ENCODE measurements around the gene A1BG. TPM values are rescaled to one million over a fixed set of nuclear protein-coding genes. Genes with fewer than 3 reads are reported as not detected.

A1BG gene
- total RNA-seq, 4 donors from 2014 or later = 4.8 to 16.8 (median 9.2) TPM

DNA sequence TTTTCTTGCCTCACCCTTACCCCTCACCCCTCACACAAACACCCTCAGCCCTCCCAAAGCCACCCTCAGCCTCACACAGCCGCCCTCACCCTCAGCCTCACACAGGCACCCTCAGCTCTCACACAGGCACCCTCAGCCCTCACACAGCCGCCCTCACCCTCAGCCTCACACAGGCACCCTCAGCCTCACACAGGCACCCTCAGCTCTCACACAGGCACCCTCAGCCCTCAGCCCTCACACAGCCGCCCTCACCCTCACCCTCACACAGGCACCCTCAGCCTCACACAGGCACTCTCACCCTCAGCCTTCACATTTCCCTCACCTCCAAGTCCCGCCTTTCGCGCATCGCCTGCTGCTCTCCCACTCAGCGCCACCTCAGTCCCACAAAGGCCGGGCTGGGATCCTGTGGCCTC lies 26.8 kb downstream of the A1BG start:
- WGBS, 2 donors = 1 to 3% methylated on average over 9 of the region's 9 CpGs
- no peak for DNase-seq (ENCODE audit: low spot score in 2 of 2)
- H3K4me3 ChIP-seq (ENCODE audit: low read depth, poor library complexity, severe bottlenecking) = peak overlapping the region; percentile 69
- TF ChIP-seq POLR2A (IDR thresholded peaks at IDR 0.05) = no peak
- TF ChIP-seq, protein P1, sequence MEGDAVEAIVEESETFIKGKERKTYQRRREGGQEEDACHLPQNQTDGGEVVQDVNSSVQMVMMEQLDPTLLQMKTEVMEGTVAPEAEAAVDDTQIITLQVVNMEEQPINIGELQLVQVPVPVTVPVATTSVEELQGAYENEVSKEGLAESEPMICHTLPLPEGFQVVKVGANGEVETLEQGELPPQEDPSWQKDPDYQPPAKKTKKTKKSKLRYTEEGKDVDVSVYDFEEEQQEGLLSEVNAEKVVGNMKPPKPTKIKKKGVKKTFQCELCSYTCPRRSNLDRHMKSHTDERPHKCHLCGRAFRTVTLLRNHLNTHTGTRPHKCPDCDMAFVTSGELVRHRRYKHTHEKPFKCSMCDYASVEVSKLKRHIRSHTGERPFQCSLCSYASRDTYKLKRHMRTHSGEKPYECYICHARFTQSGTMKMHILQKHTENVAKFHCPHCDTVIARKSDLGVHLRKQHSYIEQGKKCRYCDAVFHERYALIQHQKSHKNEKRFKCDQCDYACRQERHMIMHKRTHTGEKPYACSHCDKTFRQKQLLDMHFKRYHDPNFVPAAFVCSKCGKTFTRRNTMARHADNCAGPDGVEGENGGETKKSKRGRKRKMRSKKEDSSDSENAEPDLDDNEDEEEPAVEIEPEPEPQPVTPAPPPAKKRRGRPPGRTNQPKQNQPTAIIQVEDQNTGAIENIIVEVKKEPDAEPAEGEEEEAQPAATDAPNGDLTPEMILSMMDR (IDR thresholded peaks at IDR 0.05) = no peak
- intact Hi-C loops (cut with DNase I; ENCODE audit: low total_unique reads) = no loop called here

DNA sequence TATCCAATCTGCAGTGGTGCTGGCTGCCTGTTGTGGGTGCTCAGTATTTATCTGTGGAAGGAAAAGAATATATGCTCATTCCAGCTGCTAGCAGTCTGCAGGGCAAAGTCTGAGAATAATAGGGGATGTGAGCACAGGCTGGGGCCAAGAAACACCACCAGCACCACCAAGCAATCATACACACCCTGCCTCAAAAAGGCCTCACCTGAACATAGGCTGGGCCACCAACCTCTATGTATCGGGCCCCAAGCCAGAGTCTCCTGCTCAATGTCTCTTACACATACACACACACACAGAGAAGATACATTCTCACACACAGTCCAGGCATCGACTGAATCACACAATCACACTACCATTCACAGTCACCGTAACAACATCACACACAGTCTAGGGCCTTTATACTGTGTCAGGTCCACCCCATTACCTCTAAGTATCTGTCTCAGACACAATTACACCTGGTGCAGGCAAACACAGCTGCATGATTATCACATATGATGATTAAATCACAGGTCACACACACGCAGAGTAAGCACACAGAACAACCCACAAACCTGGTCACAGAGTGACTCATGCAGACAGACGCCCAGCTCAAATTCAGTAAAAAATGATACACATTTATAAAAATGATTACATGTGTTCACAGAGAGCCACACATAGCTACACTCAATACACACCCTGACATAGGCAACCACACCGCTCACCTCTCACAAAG lies 27.8 kb downstream of the A1BG start:
- no peak overlapping the region for H3K4me3 ChIP-seq (ENCODE audit: low read depth, poor library complexity, severe bottlenecking)
- WGBS, 2 donors = 76 to 77% methylated on average over 6 of the region's 6 CpGs
- TF ChIP-seq, protein P1 (IDR thresholded peaks at IDR 0.05) = no peak
- no peak for TF ChIP-seq POLR2A (IDR thresholded peaks at IDR 0.05)
- intact Hi-C loops (cut with DNase I; ENCODE audit: low total_unique reads) = no loop called here
- no peak for DNase-seq (ENCODE audit: low spot score in 2 of 2)

DNA sequence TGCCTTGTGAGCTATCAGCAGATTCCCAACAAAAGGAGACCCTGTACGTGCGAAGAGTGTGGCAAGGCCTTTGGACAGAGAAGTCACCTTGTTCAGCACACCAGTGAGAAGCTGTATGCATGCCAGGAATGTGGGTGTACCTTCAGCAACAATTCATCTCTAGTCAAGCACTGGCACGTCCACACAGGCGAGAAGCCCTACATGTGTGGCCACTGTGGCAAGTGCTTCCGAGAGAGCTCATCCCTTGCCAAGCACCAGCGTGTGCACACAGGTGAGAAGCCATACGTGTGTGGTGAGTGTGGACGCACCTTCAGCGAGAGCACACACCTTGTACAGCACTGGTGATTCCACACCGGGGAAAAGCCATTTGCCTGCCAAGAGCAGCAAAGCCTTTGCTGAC lies 34.1 kb downstream of the A1BG start:
- 54 to 61% methylated on average over 10 of the region's 10 CpGs for WGBS, 2 donors
- no peak for TF ChIP-seq POLR2A (IDR thresholded peaks at IDR 0.05)
- TF ChIP-seq, protein P1 (IDR thresholded peaks at IDR 0.05) = no peak
- intact Hi-C loops (cut with DNase I; ENCODE audit: low total_unique reads) = no loop called here

DNA sequence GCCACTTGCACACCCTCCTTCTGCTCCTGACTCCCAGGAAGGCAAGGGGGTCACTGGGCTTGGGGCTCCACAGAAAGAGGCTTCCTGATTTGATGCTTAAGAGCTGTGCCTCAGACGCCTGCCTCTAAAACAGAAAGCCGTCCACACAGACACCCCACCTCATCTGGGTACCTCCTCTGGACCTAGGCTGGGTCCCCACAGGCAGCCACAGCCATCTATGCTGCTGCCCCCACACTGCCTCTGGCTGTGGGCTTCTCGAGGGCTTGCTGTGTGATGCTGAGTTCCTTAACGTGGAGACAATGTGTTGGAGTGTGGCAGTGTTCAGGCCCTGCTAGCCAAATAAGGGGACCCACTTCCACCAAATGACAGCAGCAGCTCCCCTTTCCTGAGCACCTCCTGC lies 35.0 kb downstream of the A1BG start:
- 79 to 96% methylated on average over 3 to 4 of the region's 4 CpGs for WGBS, 2 donors
- intact Hi-C loops (cut with DNase I; ENCODE audit: low total_unique reads) = no loop called here
- DNase-seq (ENCODE audit: low spot score in 2 of 2) = no peak
- H3K4me3 ChIP-seq (ENCODE audit: low read depth, poor library complexity, severe bottlenecking) = no peak overlapping the region
- TF ChIP-seq POLR2A (IDR thresholded peaks at IDR 0.05) = no peak
- TF ChIP-seq, protein P1 (IDR thresholded peaks at IDR 0.05) = no peak

More for the DNA sequence above, 34.1 kb downstream of the A1BG start:
- no peak for DNase-seq (ENCODE audit: low spot score in 2 of 2)
- no peak overlapping the region for H3K4me3 ChIP-seq (ENCODE audit: low read depth, poor library complexity, severe bottlenecking)

DNA sequence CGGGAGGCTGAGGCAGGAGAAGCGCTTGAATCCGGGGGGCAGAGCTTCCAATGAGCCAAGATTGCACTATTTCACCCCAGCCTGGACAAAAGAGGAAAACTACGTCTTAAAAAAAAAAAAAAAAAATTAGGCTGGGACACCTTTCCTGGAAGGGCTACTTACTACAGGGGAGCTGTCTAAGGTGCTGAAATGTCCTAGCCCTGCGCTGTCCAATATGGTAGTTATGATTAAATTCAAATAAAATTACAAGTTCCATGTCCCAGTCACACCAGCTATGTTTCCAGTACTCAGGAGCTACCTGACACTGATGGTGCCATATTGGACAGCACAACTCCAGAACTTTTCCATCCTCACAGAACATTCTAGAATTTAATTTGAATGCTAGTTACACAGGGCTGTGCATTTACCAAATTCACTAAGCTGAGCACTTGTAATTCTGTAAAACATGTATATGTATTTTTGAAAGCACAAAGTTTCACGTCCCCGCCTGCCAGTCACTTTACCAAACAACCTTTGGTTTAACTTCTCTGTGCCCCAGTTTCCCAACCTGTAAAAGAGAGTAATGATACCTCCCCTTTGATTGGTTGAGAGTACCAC lies 35.7 kb downstream of the A1BG start:
- no peak for TF ChIP-seq POLR2A (IDR thresholded peaks at IDR 0.05)
- TF ChIP-seq, protein P1 (IDR thresholded peaks at IDR 0.05) = no peak
- 61 to 64% methylated on average over 7 of the region's 7 CpGs for WGBS, 2 donors
- intact Hi-C loops (cut with DNase I; ENCODE audit: low total_unique reads) = no loop called here
- H3K4me3 ChIP-seq (ENCODE audit: low read depth, poor library complexity, severe bottlenecking) = no peak overlapping the region
- no peak for DNase-seq (ENCODE audit: low spot score in 2 of 2)
